IMR-90 (cell line): Measurements from ENCODE around the gene CUX1. TPM values are rescaled to one million over a fixed set of nuclear protein-coding genes. Genes with fewer than 3 reads are reported as not detected.

Experiments
- ATAC-seq: fragments of 200-7000 bp; cut with Tn5 transposase; 2 replicates; pipeline ENCODE4 v1.9.1; 2020; ENCODE audit warnings: low read depth, mild to moderate bottlenecking, moderate library complexity
- BruUV-seq: library from RNA; stranded (reverse); fragments of 400-500 nt; replicated peaks from 2 replicates; lab custom pipeline; 2021; lab: Mats Ljungman, UMichigan
- CTCF ChIA-PET: fragments of 300-600 bp; formaldehyde crosslinking; extraction: SDS; loops from one replicate; lab custom pipeline; 2021; ENCODE audit warnings: antibody characterized with exemption; lab: Yijun Ruan, JAX
- POLR2A ChIA-PET: fragments of 300-600 bp; sonication (Branson Sonifier 250); formaldehyde crosslinking; loops from one replicate; lab custom pipeline; 2022; ENCODE audit warnings: antibody characterized with exemption; ENCODE audit not compliant: unreplicated experiment; lab: Charles Lee
- DNase-seq: peaks from one replicate; pipeline ENCODE4 v3.0.0; 2013
- H2AFZ ChIP-seq: replicated peaks from 2 replicates; pipeline ENCODE3; 2013; ENCODE audit warnings: low read length, mild to moderate bottlenecking; ENCODE audit not compliant: poor library complexity
- H2AK5ac ChIP-seq: 2 replicates; pipeline ENCODE4 v1.6.1; 2013; ENCODE audit warnings: low read depth, low read length, inconsistent platforms
- H2AK9ac ChIP-seq: replicated peaks from 2 replicates; pipeline ENCODE3; 2013; ENCODE audit warnings: mild to moderate bottlenecking, low read depth, low read length, moderate library complexity; ENCODE audit not compliant: poor library complexity
- H2BK120ac ChIP-seq: 2 replicates; pipeline ENCODE4 v1.6.1; 2013; ENCODE audit warnings: low read depth, low read length, inconsistent platforms
- H2BK15ac ChIP-seq: 3 replicates; pipeline ENCODE4 v1.6.1; 2013; ENCODE audit warnings: low read depth, low read length, inconsistent platforms
- H2BK20ac ChIP-seq: 2 replicates; pipeline ENCODE4 v1.6.1; 2013; ENCODE audit warnings: low read depth, mild to moderate bottlenecking, inconsistent platforms, low read length, moderate library complexity
- H2BK5ac ChIP-seq: 2 replicates; pipeline ENCODE4 v1.6.1; 2013; ENCODE audit warnings: mild to moderate bottlenecking, low read depth, low read length, inconsistent platforms; ENCODE audit not compliant: poor library complexity, severe bottlenecking
- H3K14ac ChIP-seq: replicated peaks from 2 replicates; pipeline ENCODE4 v1.6.1; 2013; ENCODE audit warnings: low read depth, low read length, inconsistent platforms
- H3K18ac ChIP-seq: 2 replicates; pipeline ENCODE4 v1.6.1; 2013; ENCODE audit warnings: low read depth, low read length, control low read depth
- H3K23ac ChIP-seq: 2 replicates; pipeline ENCODE4 v1.6.1; 2013; ENCODE audit warnings: low read depth, low read length, inconsistent platforms
- H3K27ac ChIP-seq: 2 replicates; pipeline ENCODE4 v1.5.1; 2013; ENCODE audit warnings: mild to moderate bottlenecking, control low read depth, low read length; ENCODE audit not compliant: insufficient read depth
- H3K27me3 ChIP-seq: 2 replicates; pipeline ENCODE4 v1.6.1; 2013; ENCODE audit warnings: low read length; ENCODE audit not compliant: control insufficient read depth, insufficient read depth
- H3K36me3 ChIP-seq: 2 replicates; pipeline ENCODE4 v1.6.1; 2013; ENCODE audit warnings: low read length, mixed read lengths; ENCODE audit not compliant: control insufficient read depth, insufficient read depth
- H3K4ac ChIP-seq: 2 replicates; pipeline ENCODE4 v1.6.1; 2013; ENCODE audit warnings: low read depth, low read length, inconsistent platforms
- H3K4me1 ChIP-seq: 2 replicates; pipeline ENCODE4 v1.6.1; 2013; ENCODE audit warnings: low read length, mixed read lengths; ENCODE audit not compliant: control insufficient read depth, insufficient read depth
- H3K4me2 ChIP-seq: 2 replicates; pipeline ENCODE4 v1.6.1; 2013; ENCODE audit warnings: low read depth, mild to moderate bottlenecking, control low read depth, low read length, moderate library complexity
- H3K4me3 ChIP-seq: 2 replicates; pipeline ENCODE4 v1.5.1; 2013; ENCODE audit warnings: low read depth, mild to moderate bottlenecking, control low read depth, low read length, moderate library complexity; ENCODE audit not compliant: insufficient read depth
- H3K56ac ChIP-seq: 2 replicates; pipeline ENCODE4 v1.6.1; 2013; ENCODE audit warnings: low read length, inconsistent platforms; ENCODE audit not compliant: insufficient read depth; ENCODE audit errors: extremely low read depth
- H3K79me1 ChIP-seq, 2 experiments: 2 replicates each; pipeline ENCODE4 v1.6.1; 2013; ENCODE audit warnings: low read length in 2 of 2, inconsistent platforms in 1 of 2, low read depth in 1 of 2
- H3K9ac ChIP-seq: 2 replicates; pipeline ENCODE4 v1.6.1; 2013; ENCODE audit warnings: low read depth, low read length, control low read depth
- H3K9me1 ChIP-seq: 2 replicates; pipeline ENCODE4 v1.6.1; 2013; ENCODE audit warnings: low read length, inconsistent platforms; ENCODE audit not compliant: insufficient read depth
- H3K9me3 ChIP-seq: 2 replicates; pipeline ENCODE4 v1.6.1; 2013; ENCODE audit warnings: low read length; ENCODE audit not compliant: control insufficient read depth, insufficient read depth
- H4K20me1 ChIP-seq: 2 replicates; pipeline ENCODE4 v1.6.1; 2013; ENCODE audit warnings: low read length, inconsistent platforms; ENCODE audit not compliant: insufficient read depth
- H4K5ac ChIP-seq: 2 replicates; pipeline ENCODE4 v1.6.1; 2013; ENCODE audit warnings: mild to moderate bottlenecking, low read depth, low read length, control low read depth
- H4K8ac ChIP-seq, 2 experiments: 2 replicates each; pipeline ENCODE4 v1.6.1; 2013; ENCODE audit warnings: low read depth in 2 of 2, low read length in 2 of 2, control low read depth in 1 of 2, inconsistent platforms in 1 of 2
- H4K91ac ChIP-seq: 2 replicates; pipeline ENCODE4 v1.6.1; 2013; ENCODE audit warnings: low read depth, low read length, inconsistent platforms; ENCODE audit not compliant: insufficient read depth
- ELK1 ChIP-seq: fragments of 150-350 bp; IDR thresholded peaks from 2 replicates; pipeline ENCODE4 v1.6.1; 2016; ENCODE audit warnings: low read depth, mild to moderate bottlenecking, low read length, moderate library complexity, borderline replicate concordance
- MAZ ChIP-seq: IDR thresholded peaks from 2 replicates; pipeline ENCODE4 v1.6.1; 2012; ENCODE audit warnings: low read depth, mild to moderate bottlenecking, low read length, improper control_type of control experiment, moderate library complexity, borderline replicate concordance
- MXI1 ChIP-seq: IDR thresholded peaks from 2 replicates; pipeline ENCODE4 v1.6.1; 2012; ENCODE audit warnings: low read depth, mild to moderate bottlenecking, low read length, moderate library complexity, borderline replicate concordance
- NFE2L2 ChIP-seq: fragments of 150-350 bp; IDR thresholded peaks from 2 replicates; pipeline ENCODE4 v1.6.1; 2016; ENCODE audit warnings: low read depth, mild to moderate bottlenecking, low read length
- RCOR1 ChIP-seq: IDR thresholded peaks from 2 replicates; pipeline ENCODE4 v1.6.1; 2012; ENCODE audit warnings: mild to moderate bottlenecking, low read length, improper control_type of control experiment; ENCODE audit not compliant: insufficient replicate concordance
- WGBS, 2 experiments: methylation state at CpG; one replicate each; pipeline versions ENCODE4 v1.1.5 to v1.1.7; 2013; ENCODE audit warnings: missing lambda C conversion rate in 2 of 2; ENCODE audit not compliant: insufficient read length in 1 of 2; ENCODE audit errors: extremely low coverage in 2 of 2; 5-methylcytosine and 5-hydroxymethylcytosine counted together
- dilution Hi-C: fragments of 300-500 bp; cut with HindIII; formaldehyde crosslinking; loops from one replicate; pipeline ENCODE4 v1.14.3; 2018; ENCODE audit warnings: low sequenced_read_pairs; ENCODE audit not compliant: unreplicated experiment
- in situ Hi-C: fragments of 300-500 bp; cut with MboI; formaldehyde crosslinking; loops from 3 replicates; pipeline ENCODE4 v1.14.3; 2019; ENCODE audit warnings: low sequenced_read_pairs, inconsistent platforms, mixed read lengths
- intact Hi-C: fragments of 100-400 bp; cut with micrococcal nuclease; formaldehyde crosslinking; loops from 2 replicates; pipeline ENCODE4 v1.10.0; 2022
- polyA plus RNA-seq, 3 experiments: library from polyadenylated mRNA; depleted of rRNA; stranded (reverse); fragments of >200 nt; gene quantifications; 2 replicates each; pipeline ENCODE4 v1.2.3, GENCODE V29; 2012; ENCODE audit warnings: low replicate concordance in 1 of 3
- total RNA-seq: library from RNA; depleted of rRNA; stranded (reverse); fragments of >200 nt; gene quantifications from 2 replicates; pipeline ENCODE4 v1.2.3, GENCODE V29; 2012

CUX1 gene
- total and polyA plus RNA-seq, 2 of the 4 experiments (the other 2 are of a cell fraction): 19.7 to 46.4 TPM

- H2AFZ ChIP-seq: no peak overlapping the region
- dilution Hi-C loops: no loop called here
- ATAC-seq (no peak), DNase-seq (no peak)
- H3K9me3 ChIP-seq: peaks cover 7% of the 10 kb centered on the region; the same call in 1 of the 2 replicates
- POLR2A ChIA-PET: no interaction called here
- peaks cover 25% of the 10 kb centered on the region for H3K27me3 ChIP-seq
- no peaks in the 10 kb centered on the region for H4K20me1 ChIP-seq
- no peak overlapping the region for H3K4ac ChIP-seq
- H4K91ac ChIP-seq: no peak overlapping the region
- no peak overlapping the region for H3K27ac ChIP-seq
- CTCF ChIA-PET: no interaction called here
- H3K56ac ChIP-seq: no peak overlapping the region
- H3K4me2 ChIP-seq: no peak overlapping the region
- H4K5ac ChIP-seq: no peak overlapping the region
- H3K14ac ChIP-seq: no peak overlapping the region
- no peaks in the 10 kb centered on the region for H3K36me3 ChIP-seq
- H3K18ac ChIP-seq: no peak overlapping the region
- no CpG with 5 or more reads among the region's 1 CpG for WGBS, 2 experiments
- TF ChIP-seq MXI1 (no peak), ELK1 (no peak), NFE2L2 (no peak), MAZ (no peak), RCOR1 (no peak)
- BruUV-seq: no TSS peak
- H2BK15ac ChIP-seq: no peak overlapping the region
- no peak overlapping the region for H2BK5ac ChIP-seq
- intact Hi-C loops: no loop called here
- H3K4me1 ChIP-seq: no peaks in the 10 kb centered on the region
- H3K79me1 ChIP-seq: no peaks in the 10 kb centered on the region
- no peak overlapping the region for H2BK20ac ChIP-seq
- H2BK120ac ChIP-seq: no peak overlapping the region
- H2AK5ac ChIP-seq: no peak overlapping the region
- no peak overlapping the region for H3K23ac ChIP-seq
- H3K9me1 ChIP-seq: no peaks in the 10 kb centered on the region
- no peak overlapping the region for H3K9ac ChIP-seq
- in situ Hi-C loops: no loop called here
- no peak overlapping the region for H2AK9ac ChIP-seq
- H3K4me3 ChIP-seq: no peak overlapping the region
- no peak overlapping the region for H4K8ac ChIP-seq
These were observed 28.9 kb upstream of the CUX1 start for GRCh38 chr7:101788517-101788916.
